22Rv1 (cell line): ENCODE data around the gene CXCL14.

ENCODE experiments used
- ZFX ChIP-seq: fragments of 450-650 bp; IDR thresholded peaks from 2 replicates; pipeline ENCODE4 v1.6.1; 2017; ENCODE audit warnings: antibody characterized with exemption, borderline replicate concordance
- TF ChIP-seq, protein P1 (sequence below): fragments of 450-650 bp; IDR thresholded peaks from 2 replicates; pipeline ENCODE4 v1.5.1; 2017; ENCODE audit warnings: mild to moderate bottlenecking

DNA sequence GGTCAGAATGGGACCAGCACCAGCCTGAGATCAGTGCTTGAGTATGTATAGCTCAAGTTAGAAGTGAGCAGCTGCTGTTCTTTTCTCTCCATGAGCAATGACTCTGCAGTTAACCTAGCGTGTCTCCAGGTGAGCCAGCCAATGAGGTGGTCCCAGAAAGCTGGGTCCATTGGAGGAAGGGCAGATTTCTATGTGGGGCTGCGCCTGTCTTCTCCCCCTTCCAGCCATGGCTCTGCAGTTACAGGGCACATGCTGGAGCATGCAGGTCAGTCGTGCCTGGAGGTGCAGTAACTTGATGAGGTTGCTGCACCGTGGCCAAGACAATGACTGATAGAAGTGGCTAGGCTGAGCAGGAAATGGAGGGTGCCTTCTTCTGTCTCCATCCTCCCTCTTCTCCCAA, 29.6 kb upstream of the CXCL14 start:
- TF ChIP-seq, protein P1, sequence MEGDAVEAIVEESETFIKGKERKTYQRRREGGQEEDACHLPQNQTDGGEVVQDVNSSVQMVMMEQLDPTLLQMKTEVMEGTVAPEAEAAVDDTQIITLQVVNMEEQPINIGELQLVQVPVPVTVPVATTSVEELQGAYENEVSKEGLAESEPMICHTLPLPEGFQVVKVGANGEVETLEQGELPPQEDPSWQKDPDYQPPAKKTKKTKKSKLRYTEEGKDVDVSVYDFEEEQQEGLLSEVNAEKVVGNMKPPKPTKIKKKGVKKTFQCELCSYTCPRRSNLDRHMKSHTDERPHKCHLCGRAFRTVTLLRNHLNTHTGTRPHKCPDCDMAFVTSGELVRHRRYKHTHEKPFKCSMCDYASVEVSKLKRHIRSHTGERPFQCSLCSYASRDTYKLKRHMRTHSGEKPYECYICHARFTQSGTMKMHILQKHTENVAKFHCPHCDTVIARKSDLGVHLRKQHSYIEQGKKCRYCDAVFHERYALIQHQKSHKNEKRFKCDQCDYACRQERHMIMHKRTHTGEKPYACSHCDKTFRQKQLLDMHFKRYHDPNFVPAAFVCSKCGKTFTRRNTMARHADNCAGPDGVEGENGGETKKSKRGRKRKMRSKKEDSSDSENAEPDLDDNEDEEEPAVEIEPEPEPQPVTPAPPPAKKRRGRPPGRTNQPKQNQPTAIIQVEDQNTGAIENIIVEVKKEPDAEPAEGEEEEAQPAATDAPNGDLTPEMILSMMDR, result no peak
- TF ChIP-seq ZFX, result no peak
